Measurements from ENCODE around the gene SCCPDH.

SCCPDH gene

GRCh38 chr1:246760422-246761347 is 36.5 kb downstream of the SCCPDH start:
- no peak overlapping the region for H3K4me3 ChIP-seq (ENCODE audit: low read depth, low read length)
- TF ChIP-seq ZFP3 (tag by site-specific recombination; IDR thresholded peaks at IDR 0.05; ENCODE audit: low read depth) (no peak), MZF1 (tag by site-specific recombination; IDR thresholded peaks at IDR 0.05; ENCODE audit: borderline replicate concordance) (no peak), ZNF530 (tag by site-specific recombination; IDR thresholded peaks at IDR 0.05; ENCODE audit: low read depth) (no peak), KLF10 (tag by site-specific recombination; IDR thresholded peaks at IDR 0.05) (no peak), ZNF843 (tag by site-specific recombination; IDR thresholded peaks at IDR 0.05) (no peak), ZNF324 (tag by site-specific recombination; IDR thresholded peaks at IDR 0.05) (no peak), ZNF549 (tag by site-specific recombination; IDR thresholded peaks at IDR 0.05) (no peak), ZNF184 (tag by site-specific recombination; IDR thresholded peaks at IDR 0.05) (no peak), ZNF133 (tag by site-specific recombination; IDR thresholded peaks at IDR 0.05) (no peak), ZNF626 (tag by site-specific recombination; IDR thresholded peaks at IDR 0.05) (no peak), ZNF18 (tag by site-specific recombination; IDR thresholded peaks at IDR 0.05) (no peak)
- POLR2A ChIA-PET: no interaction called here
- no peaks in the 10 kb centered on the region for H3K4me1 ChIP-seq (ENCODE audit: control insufficient read depth, insufficient read depth, low read length)
- H3K27ac ChIP-seq (ENCODE audit: extremely low read depth, low read depth, low read length): no peak overlapping the region
- peaks cover 0 to 38% of the 10 kb centered on the region in 2 experiments; a peak in 1 of 3 replicates for H3K36me3 ChIP-seq (ENCODE audit: control insufficient read depth in 2 of 2, insufficient read depth in 1 of 2, low read length in 2 of 2)
- CTCF ChIA-PET: no interaction called here
- H3K9me3 ChIP-seq (ENCODE audit: control insufficient read depth, insufficient read depth, low read depth, low read length): no peaks in the 10 kb centered on the region

GRCh38 chr1:246761396-246761795 is 37.2 kb downstream of the SCCPDH start:
- Histone ChIP-seq H3K4me3 (ENCODE audit: low read depth, low read length) (no peak overlapping the region), H3K9me3 (ENCODE audit: control insufficient read depth, insufficient read depth, low read depth, low read length) (no peaks in the 10 kb centered on the region), H3K4me1 (ENCODE audit: control insufficient read depth, insufficient read depth, low read length) (no peaks in the 10 kb centered on the region), H3K27ac (ENCODE audit: extremely low read depth, low read depth, low read length) (no peak overlapping the region), H3K36me3 (ENCODE audit: control insufficient read depth in 2 of 2, insufficient read depth in 1 of 2, low read length in 2 of 2) (peaks cover 0 to 43% of the 10 kb centered on the region in 2 experiments; a peak in 1 of 3 replicates)
- ChIA-PET POLR2A (no interaction called here), CTCF (no interaction called here)
- TF ChIP-seq ZBTB44 (tag by site-specific recombination; IDR thresholded peaks at IDR 0.05) (no peak), ZBTB1 (tag by site-specific recombination; IDR thresholded peaks at IDR 0.05) (no peak), ZNF302 (tag by site-specific recombination; IDR thresholded peaks at IDR 0.05; ENCODE audit: low read depth) (no peak), ZNF426 (tag by site-specific recombination; IDR thresholded peaks at IDR 0.05) (no peak), ZNF362 (tag by site-specific recombination; IDR thresholded peaks at IDR 0.05) (no peak), ZNF571 (tag by site-specific recombination; IDR thresholded peaks at IDR 0.05) (no peak), KLF9 (tag by site-specific recombination; IDR thresholded peaks at IDR 0.05; ENCODE audit: low read depth) (no peak), ZNF366 (tag by site-specific recombination; conservative IDR thresholded peaks at IDR 0.05) (no peak), ZFP69B (tag by site-specific recombination; IDR thresholded peaks at IDR 0.05) (no peak), PRDM6 (tag by site-specific recombination; IDR thresholded peaks at IDR 0.05) (no peak), OSR2 (tag by site-specific recombination; IDR thresholded peaks at IDR 0.05) (no peak)

Measured in HEK293 (cell line).